NCI-H460 (cell line): ENCODE measurements around the gene RSBN1L. TPM values are rescaled to one million over a fixed set of nuclear protein-coding genes. Genes with fewer than 3 reads are reported as not detected.
"Not testable (repeated sequence)": the region's sequence is repeated elsewhere in the genome, so short reads cannot be mapped to it uniquely, and the experiment has no call there.

Source experiments
- DNase-seq: peaks from one replicate; pipeline ENCODE4 v3.0.0-alpha.2; 2016; ENCODE audit warnings: low read depth; ENCODE audit errors: extremely low read depth
- total RNA-seq: library from RNA; depleted of rRNA; stranded (reverse); fragments of >200 nt; shearing (Covaris generic); gene quantifications from 2 replicates; pipeline ENCODE4 v1.2.3, GENCODE V29; 2014

RSBN1L gene
- total RNA-seq, 1 experiment from 2014 or later = 12.7 TPM

- DNase-seq = no peak
Observed at GRCh38 chr7:77687100-77687746, 9.0 kb upstream of the RSBN1L start.

GRCh38 chr7:77687747-77688144 lies 8.5 kb upstream of the RSBN1L start:
- no peak for DNase-seq

GRCh38 chr7:77690289-77690688 lies 6.0 kb upstream of the RSBN1L start:
- DNase-seq = no peak

GRCh38 chr7:77691892-77692491 lies 4.3 kb upstream of the RSBN1L start:
- no peak for DNase-seq

- DNase-seq = no peak
Observed at GRCh38 chr7:77693830-77694583, 2.3 kb upstream of the RSBN1L start.

- DNase-seq = peak; percentile 21
Observed at GRCh38 chr7:77696643-77697534, 630 bp downstream of the RSBN1L start.

- DNase-seq = no peak
Observed at GRCh38 chr7:77697535-77697831, 1.2 kb downstream of the RSBN1L start.

- DNase-seq = no peak
Observed at GRCh38 chr7:77698042-77698625, 1.9 kb downstream of the RSBN1L start.

- DNase-seq = no peak
Observed at GRCh38 chr7:77699056-77699455, 2.8 kb downstream of the RSBN1L start.

- DNase-seq = no peak
Observed at GRCh38 chr7:77702513-77702912, 6.3 kb downstream of the RSBN1L start.

GRCh38 chr7:77702968-77703472 lies 6.8 kb downstream of the RSBN1L start:
- no peak for DNase-seq

- DNase-seq = not testable (repeated sequence)
Observed at GRCh38 chr7:77703669-77704068, 7.4 kb downstream of the RSBN1L start.

GRCh38 chr7:77707504-77707992 lies 11.3 kb downstream of the RSBN1L start:
- no peak for DNase-seq

GRCh38 chr7:77710067-77710466 lies 13.8 kb downstream of the RSBN1L start:
- no peak for DNase-seq

GRCh38 chr7:77710861-77711260 lies 14.6 kb downstream of the RSBN1L start:
- no peak for DNase-seq

GRCh38 chr7:77714195-77714594 lies 17.9 kb downstream of the RSBN1L start:
- DNase-seq = no peak

- not testable (repeated sequence) for DNase-seq
Observed at GRCh38 chr7:77714931-77715330, 18.7 kb downstream of the RSBN1L start.

- DNase-seq = no peak
Observed at GRCh38 chr7:77716804-77717203, 20.5 kb downstream of the RSBN1L start.

GRCh38 chr7:77717566-77717965 lies 21.3 kb downstream of the RSBN1L start:
- not testable (repeated sequence) for DNase-seq

GRCh38 chr7:77727527-77727926 lies 31.3 kb downstream of the RSBN1L start:
- no peak for DNase-seq
